SK-N-SH (cell line): ENCODE results near the gene ETNK2. TPM values are rescaled to one million over a fixed set of nuclear protein-coding genes. Genes with fewer than 3 reads are reported as not detected.

Experiments
- CTCF ChIA-PET: fragments of 300-600, 350-600 bp; formaldehyde crosslinking; extraction: SDS; loops from one replicate; lab custom pipeline; 2021; lab: Yijun Ruan, JAX
- POLR2A ChIA-PET: fragments of 350-600 bp; sonication (Branson Sonifier 250); formaldehyde crosslinking; extraction: SDS; loops from one replicate; lab custom pipeline; 2020; ENCODE audit warnings: antibody characterized with exemption, inconsistent platforms; lab: Yijun Ruan, JAX
- DNase-seq: peaks from one replicate; pipeline ENCODE4 v3.0.0; 2012
- H2AFZ ChIP-seq: fragments of 200-600 bp; sonication (generic); 2 replicates; pipeline ENCODE4 v1.8.1; 2016; ENCODE audit warnings: antibody characterized with exemption, mild to moderate bottlenecking, low read depth
- H3F3A ChIP-seq: fragments of 200-600 bp; sonication (generic); replicated peaks from 2 replicates; pipeline ENCODE3; 2016; ENCODE audit warnings: antibody characterized with exemption, mild to moderate bottlenecking; ENCODE audit not compliant: insufficient read depth
- H3K27ac ChIP-seq, 2 experiments: fragments of 200-500 bp in 1 of 2; fragments of 200-600 bp in 1 of 2; sonication (Bioruptor generic) in 1 of 2; sonication (generic), shearing (Covaris generic) in 1 of 2; 2 replicates each; pipeline versions ENCODE4 v1.5.1 to v1.6.1; 2014 to 2016; ENCODE audit warnings: low read depth in 2 of 2, inconsistent platforms in 1 of 2, low read length in 1 of 2, mild to moderate bottlenecking in 1 of 2, mixed read lengths in 1 of 2
- H3K27me3 ChIP-seq: fragments of 200-600 bp; sonication (generic), shearing (Covaris generic); 2 replicates; pipeline ENCODE4 v1.6.1; 2016; ENCODE audit warnings: mixed run types; ENCODE audit not compliant: insufficient read depth
- H3K36me3 ChIP-seq, 2 experiments: fragments of 200-500 bp in 1 of 2; fragments of 200-600 bp in 1 of 2; sonication (Bioruptor generic) in 1 of 2; sonication (generic) in 1 of 2; replicated peaks in 1 of 2; 2 replicates each; pipeline versions ENCODE3 to v1.5.1; 2014 to 2016; ENCODE audit warnings: low read length in 1 of 2, mild to moderate bottlenecking in 1 of 2; ENCODE audit not compliant: insufficient read depth in 2 of 2, control insufficient read depth in 1 of 2
- H3K4me1 ChIP-seq, 2 experiments: fragments of 200-500 bp in 1 of 2; fragments of 200-600 bp in 1 of 2; sonication (Bioruptor generic) in 1 of 2; sonication (generic), shearing (Covaris generic) in 1 of 2; 2 replicates each; pipeline versions ENCODE4 v1.5.1 to v1.6.1; 2014 to 2016; ENCODE audit warnings: low read depth in 1 of 2, low read length in 1 of 2, mixed run types in 1 of 2; ENCODE audit not compliant: insufficient read depth in 2 of 2, control insufficient read depth in 1 of 2
- H3K4me2 ChIP-seq: fragments of 200-600 bp; sonication (generic), shearing (Covaris generic); 2 replicates; pipeline ENCODE4 v1.6.1; 2017; ENCODE audit warnings: mixed run types
- H3K4me3 ChIP-seq, 2 experiments: fragments of 200-500 bp in 1 of 2; fragments of 200-600 bp in 1 of 2; sonication (Bioruptor generic) in 1 of 2; sonication (generic), shearing (Covaris generic) in 1 of 2; 2 replicates each; pipeline versions ENCODE4 v1.5.1 to v1.8.1; 2014 to 2016; ENCODE audit warnings: low read depth in 2 of 2, inconsistent platforms in 1 of 2, low read length in 1 of 2, mild to moderate bottlenecking in 1 of 2, mixed read lengths in 1 of 2, moderate library complexity in 1 of 2
- H3K79me2 ChIP-seq: fragments of 200-600 bp; sonication (generic); 2 replicates; pipeline ENCODE4 v1.8.1; 2017; ENCODE audit warnings: mild to moderate bottlenecking; ENCODE audit not compliant: insufficient read depth
- H3K9ac ChIP-seq: fragments of 200-600 bp; sonication (generic); 2 replicates; pipeline ENCODE4 v1.6.1; 2017; ENCODE audit warnings: mixed run types
- H3K9me2 ChIP-seq: fragments of 200-600 bp; sonication (generic); 2 replicates; pipeline ENCODE4 v1.6.1; 2017; ENCODE audit warnings: mixed run types
- H3K9me3 ChIP-seq: fragments of 200-600 bp; sonication (generic); 2 replicates; pipeline ENCODE4 v1.6.1; 2017; ENCODE audit warnings: mixed run types, mild to moderate bottlenecking, moderate library complexity
- H4K20me1 ChIP-seq: fragments of 200-600 bp; sonication (generic); 2 replicates; pipeline ENCODE4 v1.6.1; 2017; ENCODE audit warnings: mild to moderate bottlenecking, mixed run types; ENCODE audit not compliant: insufficient read depth
- EP300 ChIP-seq, 2 experiments: IDR thresholded peaks; 2 replicates each; pipeline versions ENCODE4 v1.4.0 to v1.6.1; 2012; ENCODE audit warnings: borderline replicate concordance in 1 of 2, low read depth in 1 of 2, low read length in 1 of 2
- EZH2phosphoT487 ChIP-seq: fragments of 200-600 bp; sonication (generic); IDR thresholded peaks from 2 replicates; pipeline ENCODE4 v1.6.1; 2017; ENCODE audit warnings: low read depth, mixed run types, mild to moderate bottlenecking, antibody characterized with exemption, moderate library complexity, borderline replicate concordance
- FOXJ3 ChIP-seq: sonication (generic); formaldehyde crosslinking; IDR thresholded peaks from 2 replicates; pipeline ENCODE4 v1.5.1; 2020; ENCODE audit warnings: mild to moderate bottlenecking, missing genetic modification reagents
- FOXM1 ChIP-seq: IDR thresholded peaks from 2 replicates; pipeline ENCODE4 v1.4.0; 2012; ENCODE audit warnings: low read depth, mild to moderate bottlenecking
- MXI1 ChIP-seq: IDR thresholded peaks from 2 replicates; pipeline ENCODE4 v1.6.1; 2012; ENCODE audit warnings: mild to moderate bottlenecking, low read depth, low read length, improper control_type of control experiment
- NRF1 ChIP-seq: IDR thresholded peaks from 2 replicates; pipeline ENCODE4 v1.6.1; 2012; ENCODE audit warnings: low read depth, mild to moderate bottlenecking, low read length
- POLR2AphosphoS5 ChIP-seq: IDR thresholded peaks from 2 replicates; pipeline ENCODE4 v1.6.1; 2012; ENCODE audit warnings: low read depth, low read length
- RXRA ChIP-seq: IDR thresholded peaks from 2 replicates; pipeline ENCODE4 v1.4.0; 2012; ENCODE audit warnings: low read depth, mild to moderate bottlenecking, borderline replicate concordance
- SIN3A ChIP-seq: IDR thresholded peaks from 2 replicates; pipeline ENCODE4 v1.6.1; 2012; ENCODE audit warnings: low read depth, mild to moderate bottlenecking, low read length, moderate library complexity, borderline replicate concordance
- SMC3 ChIP-seq: IDR thresholded peaks from 2 replicates; pipeline ENCODE4 v1.6.1; 2012; ENCODE audit warnings: low read depth, low read length, improper control_type of control experiment
- TAF1 ChIP-seq: IDR thresholded peaks from 2 replicates; pipeline ENCODE4 v1.6.1; 2012; ENCODE audit warnings: low read depth, mild to moderate bottlenecking, low read length, moderate library complexity, borderline replicate concordance
- TCF12 ChIP-seq: IDR thresholded peaks from 2 replicates; pipeline ENCODE4 v1.4.0; 2012
- TEAD4 ChIP-seq: IDR thresholded peaks from 2 replicates; pipeline ENCODE4 v1.4.0; 2012; ENCODE audit warnings: mild to moderate bottlenecking, borderline replicate concordance; ENCODE audit not compliant: insufficient read depth
- YY1 ChIP-seq: IDR thresholded peaks from 2 replicates; pipeline ENCODE4 v1.4.0; 2012; ENCODE audit warnings: low read depth, mild to moderate bottlenecking
- WGBS: methylation state at CpG from one replicate; pipeline ENCODE4 v1.1.6; 2017; ENCODE audit warnings: low lambda C conversion rate; 5-methylcytosine and 5-hydroxymethylcytosine counted together
- polyA plus RNA-seq, 3 experiments: library from polyadenylated mRNA; depleted of rRNA; stranded (reverse); fragments of >200 nt; gene quantifications; 2 replicates each; pipeline ENCODE4 v1.2.3, GENCODE V29; 2012
- TF ChIP-seq, protein P1 (sequence below): IDR thresholded peaks from 2 replicates; pipeline ENCODE4 v1.4.0; 2012; ENCODE audit warnings: low read depth
- TF ChIP-seq, protein P2 (sequence below): fragments of 150-350 bp; IDR thresholded peaks from 2 replicates; pipeline ENCODE4 v1.6.1; 2016; ENCODE audit warnings: mild to moderate bottlenecking, low read depth, low read length
- TF ChIP-seq, protein P3 (sequence below): IDR thresholded peaks from 2 replicates; pipeline ENCODE4 v1.4.0; 2012; ENCODE audit warnings: low read depth, borderline replicate concordance

ETNK2 gene
- polyA plus RNA-seq, 1 of the 3 experiments (the other 2 are of a cell fraction): 16.1 TPM

DNA sequence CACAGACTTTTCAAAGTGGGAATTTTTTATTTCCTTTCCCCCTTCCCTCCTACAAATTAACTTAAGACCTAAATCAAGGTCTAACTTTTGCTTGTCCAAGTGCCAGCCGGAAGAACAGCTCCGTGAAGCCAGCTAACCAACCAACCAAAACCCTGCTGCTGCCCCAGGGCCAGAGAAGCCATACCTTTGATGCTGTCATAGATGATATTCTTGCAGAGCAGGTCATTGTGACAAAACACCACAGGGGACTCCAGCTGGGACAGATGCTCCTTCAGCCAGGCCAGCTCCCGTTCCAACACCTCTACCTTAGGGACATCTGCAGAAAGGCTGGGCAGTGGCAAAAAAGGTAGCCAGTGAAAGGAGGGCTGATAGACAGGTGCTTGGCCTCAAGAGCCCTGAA lies 10.7 kb downstream of the ETNK2 start:
- 100% methylated on average over 2 of the region's 3 CpGs for WGBS

GRCh38 chr1:204139952-204140351 lies 11.9 kb downstream of the ETNK2 start:
- H3K4me3 ChIP-seq: no peak overlapping the region
- H3K4me1 ChIP-seq: no peaks in the 10 kb centered on the region
- no peaks in the 10 kb centered on the region for H3K79me2 ChIP-seq
- no peaks in the 10 kb centered on the region for H3K9me3 ChIP-seq
- H2AFZ ChIP-seq: no peak overlapping the region
- no peak overlapping the region for H3K9ac ChIP-seq
- no peaks in the 10 kb centered on the region for H4K20me1 ChIP-seq
- no peaks in the 10 kb centered on the region for H3K27me3 ChIP-seq
- no peak for DNase-seq
- H3K9me2 ChIP-seq: no peaks in the 10 kb centered on the region
- POLR2A ChIA-PET: no interaction called here
- H3K27ac ChIP-seq: no peak overlapping the region
- no peak for TF ChIP-seq FOXJ3
- TF ChIP-seq, protein P1, sequence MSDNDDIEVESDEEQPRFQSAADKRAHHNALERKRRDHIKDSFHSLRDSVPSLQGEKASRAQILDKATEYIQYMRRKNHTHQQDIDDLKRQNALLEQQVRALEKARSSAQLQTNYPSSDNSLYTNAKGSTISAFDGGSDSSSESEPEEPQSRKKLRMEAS: no peak
- no peak for TF ChIP-seq TAF1
- TF ChIP-seq, protein P2, sequence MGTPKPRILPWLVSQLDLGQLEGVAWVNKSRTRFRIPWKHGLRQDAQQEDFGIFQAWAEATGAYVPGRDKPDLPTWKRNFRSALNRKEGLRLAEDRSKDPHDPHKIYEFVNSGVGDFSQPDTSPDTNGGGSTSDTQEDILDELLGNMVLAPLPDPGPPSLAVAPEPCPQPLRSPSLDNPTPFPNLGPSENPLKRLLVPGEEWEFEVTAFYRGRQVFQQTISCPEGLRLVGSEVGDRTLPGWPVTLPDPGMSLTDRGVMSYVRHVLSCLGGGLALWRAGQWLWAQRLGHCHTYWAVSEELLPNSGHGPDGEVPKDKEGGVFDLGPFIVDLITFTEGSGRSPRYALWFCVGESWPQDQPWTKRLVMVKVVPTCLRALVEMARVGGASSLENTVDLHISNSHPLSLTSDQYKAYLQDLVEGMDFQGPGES: no peak
- no peak for TF ChIP-seq MXI1
- TF ChIP-seq SIN3A: no peak
- TF ChIP-seq FOXM1: no peak
- TF ChIP-seq SMC3: no peak
- TF ChIP-seq EP300 (IDR thresholded peaks at IDR 0.05; ENCODE audit: borderline replicate concordance in 1 of 2, low read depth in 1 of 2, low read length in 1 of 2): no peak
- TF ChIP-seq, protein P3, sequence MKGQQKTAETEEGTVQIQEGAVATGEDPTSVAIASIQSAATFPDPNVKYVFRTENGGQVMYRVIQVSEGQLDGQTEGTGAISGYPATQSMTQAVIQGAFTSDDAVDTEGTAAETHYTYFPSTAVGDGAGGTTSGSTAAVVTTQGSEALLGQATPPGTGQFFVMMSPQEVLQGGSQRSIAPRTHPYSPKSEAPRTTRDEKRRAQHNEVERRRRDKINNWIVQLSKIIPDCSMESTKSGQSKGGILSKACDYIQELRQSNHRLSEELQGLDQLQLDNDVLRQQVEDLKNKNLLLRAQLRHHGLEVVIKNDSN: no peak
- TF ChIP-seq EZH2phosphoT487: no peak
- no peak for TF ChIP-seq POLR2AphosphoS5
- no peak for TF ChIP-seq TEAD4
- no peak for TF ChIP-seq RXRA
- TF ChIP-seq NRF1: no peak
- no peak for TF ChIP-seq YY1
- no peak overlapping the region for H3K4me2 ChIP-seq
- WGBS: over 99% methylated on average over 6 of the region's 6 CpGs
- CTCF ChIA-PET: interaction anchor here (1.3 to 7.3 kb wide), 5 partner anchors 9 to 363 kb away, joined by 3 to 43 read pairs (median 9); partner anchors contain the start of gene ETNK2
- peaks cover 0 to 6% of the 10 kb centered on the region in 2 experiments for H3K36me3 ChIP-seq
- H3F3A ChIP-seq: no peaks in the 10 kb centered on the region

More for the DNA sequence above, 10.7 kb downstream of the ETNK2 start:
- no peaks in the 10 kb centered on the region for H3K79me2 ChIP-seq
- no peak for TF ChIP-seq TAF1
- no peak for TF ChIP-seq NRF1
- TF ChIP-seq EP300 (IDR thresholded peaks at IDR 0.05; ENCODE audit: borderline replicate concordance in 1 of 2, low read depth in 1 of 2, low read length in 1 of 2): no peak
- TF ChIP-seq TCF12: no peak
- TF ChIP-seq, all 33 proteins: peak for 0
- no peak overlapping the region for H2AFZ ChIP-seq
- no peaks in the 10 kb centered on the region for H3F3A ChIP-seq
- H3K9ac ChIP-seq: no peak overlapping the region
- H3K4me1 ChIP-seq: no peaks in the 10 kb centered on the region
- ChIA-PET POLR2A (interaction anchor here (0.6 kb wide), 1 partner anchor 331 kb away, joined by 3 read pairs; no protein-coding TSS in a partner anchor), CTCF (interaction anchor here (0.6 to 7.3 kb wide), 3 partner anchors 11 to 222 kb away, joined by 3 to 43 read pairs (median 4); partner anchors contain the start of gene ETNK2)
- H3K9me3 ChIP-seq: no peaks in the 10 kb centered on the region
- H3K27me3 ChIP-seq: no peaks in the 10 kb centered on the region
- no peak overlapping the region for H3K4me2 ChIP-seq
- peaks cover 0 to 11% of the 10 kb centered on the region in 2 experiments for H3K36me3 ChIP-seq
- H3K4me3 ChIP-seq: no peak overlapping the region
- no peaks in the 10 kb centered on the region for H3K9me2 ChIP-seq
- no peak overlapping the region for H3K27ac ChIP-seq
- no peak for DNase-seq
- no peaks in the 10 kb centered on the region for H4K20me1 ChIP-seq
